HG03060 (cell line): Measurements from ENCODE around the gene AGAP1.

ENCODE experiments used
- ATAC-seq: cut with Tn5 transposase; IDR thresholded peaks from one replicate; pipeline ENCODE4 v1.9.1; 2021; ENCODE audit warnings: low read depth, moderate number of reproducible peaks; ENCODE audit not compliant: unreplicated experiment

AGAP1 gene

DNA sequence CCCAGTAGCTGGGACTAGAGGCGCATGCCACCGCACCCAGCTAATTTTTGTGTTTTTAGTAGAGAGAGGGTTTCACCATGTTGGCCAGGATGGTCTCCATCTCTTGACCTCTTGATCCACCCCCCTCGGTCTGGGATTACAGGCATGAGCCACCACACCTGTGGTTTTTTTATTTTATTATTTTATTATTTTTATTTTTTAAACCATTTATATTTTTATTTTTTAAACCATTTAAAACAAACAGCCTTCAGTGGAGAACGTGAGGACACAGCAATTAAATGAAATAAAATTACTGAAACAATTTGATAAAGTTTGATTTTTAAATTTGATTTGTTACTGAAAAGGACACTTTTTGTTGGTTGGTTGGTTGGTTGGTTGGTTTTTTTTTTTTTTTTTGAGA lies 181.0 kb downstream of the AGAP1 start:
- ATAC-seq, result no peak

DNA sequence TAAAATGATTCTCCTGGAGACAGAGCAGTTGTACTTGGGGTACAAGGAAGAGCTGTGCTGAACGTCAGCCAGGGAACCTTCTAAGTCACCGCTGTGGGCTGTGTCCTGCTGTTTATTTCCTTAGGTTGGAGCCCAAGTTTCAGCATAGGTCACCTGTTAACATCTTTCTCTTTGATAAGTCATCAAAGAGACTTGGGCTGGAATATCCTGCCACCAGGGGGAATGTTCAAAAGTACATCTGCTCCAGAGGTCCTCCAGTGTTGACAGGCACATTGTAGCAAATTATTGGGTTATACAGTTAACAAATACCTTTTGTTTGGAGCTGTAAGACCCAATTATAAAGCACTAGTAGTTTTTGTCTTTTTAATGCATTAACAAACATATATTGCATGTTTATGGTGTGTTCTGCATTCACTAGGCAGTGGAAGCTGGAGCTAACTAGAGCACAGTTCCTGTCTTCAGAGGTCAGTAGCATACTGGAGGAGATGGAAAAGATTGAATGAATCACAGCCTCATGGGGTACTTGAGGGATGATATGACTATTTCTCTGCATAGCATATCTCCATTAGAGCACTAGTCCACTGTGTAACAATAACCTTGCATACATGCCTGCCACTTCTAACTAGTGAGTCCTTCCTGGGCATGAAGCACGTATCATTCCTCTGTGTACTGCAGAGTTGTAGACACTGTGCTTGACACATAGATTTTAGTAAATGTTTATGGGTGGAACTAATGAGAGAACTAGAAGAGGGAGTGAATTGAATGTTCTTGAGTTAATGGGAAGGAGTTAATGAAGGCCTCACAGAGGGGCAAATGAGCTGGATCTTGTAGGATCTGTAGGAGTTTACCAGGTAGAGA lies 182.1 kb downstream of the AGAP1 start:
- ATAC-seq, result no peak

DNA sequence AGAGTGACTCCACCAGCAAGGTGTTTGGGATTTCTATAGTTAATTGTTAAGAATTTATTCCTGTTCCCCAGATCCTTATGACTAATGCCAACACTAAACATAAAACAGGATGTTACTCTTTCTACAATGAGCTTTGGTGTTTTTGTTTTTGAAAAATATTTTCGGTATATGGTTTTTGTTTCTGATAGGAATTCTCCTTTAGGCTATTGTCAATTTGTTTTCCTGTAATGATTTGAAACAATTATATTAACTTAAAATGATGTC lies 182.6 kb downstream of the AGAP1 start:
- ATAC-seq, result no peak

DNA sequence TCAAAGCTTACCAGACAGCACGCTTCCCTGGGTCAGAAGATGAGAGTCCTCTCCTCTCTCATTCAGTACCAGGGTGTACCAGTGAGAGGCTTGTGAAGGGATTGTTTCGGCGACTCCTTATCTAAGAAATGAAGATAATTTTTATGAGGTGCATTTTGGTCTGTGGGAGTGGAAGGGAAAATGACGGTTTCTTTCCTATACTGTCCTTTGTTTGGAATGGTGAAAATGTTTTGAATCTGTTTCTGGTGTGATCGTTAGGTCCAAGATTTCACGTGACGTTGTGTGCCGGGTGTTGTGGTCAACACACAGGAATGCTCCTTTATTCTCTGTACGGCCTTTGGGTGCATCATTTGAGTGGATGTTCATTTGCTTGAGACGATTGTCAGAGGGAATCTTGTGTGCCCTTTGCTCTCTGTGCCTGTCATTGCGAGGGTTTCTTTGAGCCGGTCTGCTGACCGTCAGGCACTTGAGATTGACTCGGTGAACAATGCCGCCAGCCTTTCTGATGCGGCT lies 183.5 kb downstream of the AGAP1 start:
- no peak for ATAC-seq

DNA sequence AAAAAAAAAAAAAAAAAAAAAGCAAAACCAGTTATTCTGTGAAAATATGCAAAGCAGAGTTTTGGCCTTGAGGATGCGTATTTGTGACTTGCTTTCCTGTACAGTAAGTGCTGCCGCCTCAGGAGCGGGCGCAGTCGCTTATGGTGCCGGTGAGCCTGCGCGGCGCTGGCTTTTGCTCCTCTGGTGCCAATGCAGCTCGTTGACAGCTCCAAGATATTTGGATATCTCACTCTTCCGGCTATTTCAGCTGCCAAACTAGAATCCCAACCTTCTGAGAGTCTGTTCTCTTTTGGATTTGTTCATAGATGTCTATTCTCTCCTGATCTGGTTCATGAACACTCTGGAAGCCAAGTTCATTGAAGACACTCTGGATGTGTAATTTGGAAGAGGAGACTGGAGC lies 184.1 kb downstream of the AGAP1 start:
- no peak for ATAC-seq

DNA sequence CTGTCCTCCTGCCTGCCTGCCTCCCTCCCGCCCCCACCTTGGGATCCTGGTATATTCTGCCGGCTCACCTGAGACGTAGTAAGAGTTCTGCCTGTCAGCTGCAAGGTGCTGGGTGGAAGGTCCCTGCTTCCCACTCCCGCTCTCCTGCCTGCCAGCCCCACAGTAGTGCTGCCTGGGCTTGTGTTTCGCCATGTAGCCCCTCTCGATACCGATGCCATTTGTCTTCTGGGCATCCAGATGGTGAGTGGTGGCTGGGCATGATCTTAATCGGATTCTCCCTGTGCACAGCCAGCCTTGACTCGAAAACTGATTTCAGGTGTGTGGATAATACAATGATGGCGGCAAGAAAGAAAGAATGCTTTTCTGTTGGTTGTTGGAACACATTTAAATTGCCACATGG lies 184.9 kb downstream of the AGAP1 start:
- no peak for ATAC-seq

DNA sequence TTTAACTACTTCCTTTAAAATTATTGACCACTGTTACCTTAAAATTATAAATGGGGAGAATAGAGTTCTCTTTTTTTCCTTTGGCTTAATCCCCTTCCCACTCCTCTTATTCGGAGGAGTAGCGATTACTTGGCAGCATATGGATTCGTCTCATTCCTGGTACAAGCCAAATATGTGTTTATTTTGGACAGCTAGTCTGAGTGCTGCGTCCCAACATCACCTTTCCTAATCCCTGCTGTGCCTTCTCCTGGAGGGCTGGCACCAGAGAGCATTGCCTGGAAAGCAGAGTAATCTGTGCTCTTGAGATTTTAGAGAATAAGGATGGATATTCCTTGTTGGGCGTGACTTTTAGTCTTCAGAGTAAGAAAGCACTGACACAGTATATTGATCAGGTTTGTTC lies 185.6 kb downstream of the AGAP1 start:
- ATAC-seq, result no peak

DNA sequence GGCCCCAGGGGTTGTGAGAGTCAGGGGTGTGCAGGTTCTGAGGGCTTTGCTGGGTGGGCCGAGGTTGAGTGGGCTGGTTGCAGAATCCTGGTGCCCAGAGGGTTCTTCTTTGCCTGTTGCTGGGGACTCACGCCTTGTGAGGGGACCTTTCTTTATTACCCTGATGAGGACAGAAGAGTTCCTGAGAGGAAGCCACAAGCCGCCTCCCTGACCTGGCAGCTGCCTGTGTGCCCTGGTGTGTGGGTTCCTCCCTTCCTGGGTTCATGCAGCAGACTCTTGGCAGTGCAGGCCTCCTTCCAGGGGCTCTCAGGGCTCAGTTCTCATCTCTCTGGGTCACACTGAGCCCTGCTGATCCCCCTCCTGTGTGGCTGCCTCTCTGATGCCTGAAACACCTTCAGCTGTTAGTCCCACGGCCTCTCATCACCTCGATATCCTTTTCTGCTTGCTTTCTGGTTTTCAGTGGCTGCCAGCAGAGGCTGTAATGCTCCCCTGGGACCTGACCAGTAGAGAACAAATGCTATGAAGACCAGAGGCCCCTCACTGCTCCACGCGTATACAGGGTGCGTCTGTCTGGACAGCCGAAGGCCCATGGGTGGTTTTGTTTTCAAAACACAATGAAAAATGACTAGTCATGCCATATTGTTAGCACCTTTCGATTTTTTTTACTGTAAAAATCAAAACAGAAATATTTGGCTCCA lies 191.3 kb downstream of the AGAP1 start:
- no peak for ATAC-seq

DNA sequence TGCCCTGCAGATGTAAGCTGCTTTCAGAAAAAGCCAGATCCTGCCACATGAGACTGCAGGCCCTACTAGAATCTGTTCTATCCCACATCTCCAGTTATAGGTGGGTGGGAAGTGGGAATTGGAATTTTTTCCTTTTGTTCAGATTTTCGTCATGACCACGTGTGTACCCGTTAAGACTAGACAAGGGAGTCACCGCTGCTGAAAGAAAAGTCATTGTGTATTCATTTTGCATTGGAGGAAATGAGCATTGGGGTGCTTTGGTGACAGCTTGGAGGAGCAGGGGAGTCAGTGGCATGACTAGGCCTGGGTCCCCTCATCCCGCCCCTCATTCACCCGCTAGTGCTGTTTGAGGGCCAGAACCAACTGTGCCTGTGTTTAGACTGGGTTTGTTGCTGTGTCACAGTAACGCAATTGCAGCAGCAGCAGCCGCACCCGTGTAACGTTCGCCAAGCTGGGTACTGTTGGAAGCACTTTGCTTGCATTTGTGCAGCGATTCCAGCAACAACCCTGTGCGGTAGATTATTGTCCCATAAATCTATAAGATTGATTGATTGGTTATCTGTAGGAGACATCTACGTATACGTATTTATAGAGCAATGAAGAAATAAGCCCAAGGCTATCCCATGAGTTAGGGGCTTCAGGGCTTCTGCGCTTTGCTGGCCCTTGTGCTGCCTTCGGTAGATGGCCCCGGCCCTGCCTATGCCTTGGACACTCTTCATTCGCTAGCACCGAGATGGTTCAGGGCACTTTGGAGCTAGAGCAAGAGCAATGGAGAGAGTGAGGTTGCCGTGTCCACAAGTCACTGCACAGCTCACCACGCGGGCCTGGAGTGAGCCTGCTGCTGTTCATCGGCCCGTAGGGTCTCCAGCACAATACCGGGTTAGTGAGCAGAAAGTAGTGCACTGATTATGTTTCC lies 194.9 kb downstream of the AGAP1 start:
- no peak for ATAC-seq

DNA sequence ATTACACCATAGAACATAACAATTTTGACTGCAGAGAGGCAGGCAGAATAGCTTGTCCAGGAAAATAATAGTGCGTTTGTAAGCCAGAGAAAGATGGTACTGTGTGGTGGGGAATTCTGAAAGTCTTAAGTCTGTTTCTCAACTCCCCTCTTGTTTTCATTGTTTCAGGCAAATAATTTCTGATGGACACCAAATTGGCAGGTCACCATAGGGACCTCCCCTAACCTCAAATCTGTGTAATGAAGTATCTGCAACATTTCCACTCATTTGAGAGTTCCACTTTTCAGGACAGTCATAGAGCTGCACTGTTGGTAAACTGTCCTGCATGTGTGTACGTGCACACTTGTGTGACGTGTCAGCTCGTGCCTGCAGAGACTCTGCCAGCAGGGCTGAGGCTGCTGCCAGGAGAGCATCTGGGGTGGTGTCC lies 195.6 kb downstream of the AGAP1 start:
- ATAC-seq, result no peak

DNA sequence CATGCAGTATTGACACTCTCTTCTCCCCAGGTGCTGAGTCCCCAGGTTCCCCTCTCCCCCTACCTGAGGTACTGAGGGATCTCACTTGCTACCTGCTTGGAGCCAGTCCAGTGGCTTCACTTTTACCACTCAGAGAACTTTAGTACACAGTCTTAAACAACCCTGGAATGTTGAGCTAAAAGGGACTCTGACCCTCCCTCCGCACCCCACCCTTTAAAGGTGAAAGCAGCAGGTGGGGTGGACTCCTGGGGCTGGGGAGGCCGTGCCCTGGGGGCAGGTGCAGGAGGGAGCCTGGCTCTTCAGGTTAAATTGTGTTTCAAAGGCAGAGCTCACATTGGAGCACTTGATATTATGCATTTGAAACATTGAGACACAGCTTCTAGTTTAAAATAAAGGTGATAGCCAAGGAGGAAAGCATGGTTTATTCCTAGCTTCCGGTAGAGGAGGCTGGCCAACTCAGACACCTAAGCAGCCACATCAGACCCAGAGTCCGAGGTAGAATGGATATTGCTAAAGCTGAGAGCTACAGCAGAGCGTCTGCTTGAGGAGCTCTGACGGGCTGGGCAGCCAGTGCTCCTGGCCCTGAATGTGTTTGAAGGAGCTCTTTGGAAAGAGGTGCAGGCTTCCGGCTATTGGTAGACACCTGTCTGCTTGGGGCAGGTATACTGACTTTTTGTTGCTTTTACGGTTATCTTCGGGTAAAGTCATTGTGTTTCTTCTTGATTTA lies 196.4 kb downstream of the AGAP1 start:
- no peak for ATAC-seq

DNA sequence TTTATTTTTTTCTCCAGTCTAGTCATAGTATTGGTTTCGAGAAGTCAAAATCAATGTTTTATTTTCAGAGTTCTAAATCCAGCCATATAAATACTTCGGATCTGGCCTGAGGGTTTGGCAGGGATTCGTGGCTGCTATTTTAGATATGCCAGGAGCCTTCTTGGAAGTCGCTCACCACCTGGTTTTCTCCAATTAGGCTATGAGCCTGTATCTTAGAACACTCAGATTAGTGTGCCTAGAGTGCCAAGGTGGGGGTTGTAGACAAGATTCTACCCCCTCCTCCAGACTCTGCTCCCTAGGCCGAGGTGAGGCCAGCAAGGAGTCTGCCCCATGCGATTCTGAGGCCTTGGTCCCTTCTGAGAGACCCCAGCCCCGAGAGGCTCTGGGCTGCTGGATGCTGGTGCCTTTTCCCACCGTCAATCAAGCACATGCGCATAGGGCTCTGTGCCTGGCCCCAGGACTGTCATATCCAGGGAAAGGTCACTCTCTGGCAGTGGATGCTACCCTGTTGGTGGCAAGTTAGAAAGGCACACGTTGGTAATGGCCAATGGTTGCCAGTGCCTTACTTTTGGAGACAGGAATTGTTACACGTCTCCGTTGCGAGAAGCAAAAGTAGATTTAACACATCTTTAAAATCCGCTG lies 197.1 kb downstream of the AGAP1 start:
- ATAC-seq, result no peak

DNA sequence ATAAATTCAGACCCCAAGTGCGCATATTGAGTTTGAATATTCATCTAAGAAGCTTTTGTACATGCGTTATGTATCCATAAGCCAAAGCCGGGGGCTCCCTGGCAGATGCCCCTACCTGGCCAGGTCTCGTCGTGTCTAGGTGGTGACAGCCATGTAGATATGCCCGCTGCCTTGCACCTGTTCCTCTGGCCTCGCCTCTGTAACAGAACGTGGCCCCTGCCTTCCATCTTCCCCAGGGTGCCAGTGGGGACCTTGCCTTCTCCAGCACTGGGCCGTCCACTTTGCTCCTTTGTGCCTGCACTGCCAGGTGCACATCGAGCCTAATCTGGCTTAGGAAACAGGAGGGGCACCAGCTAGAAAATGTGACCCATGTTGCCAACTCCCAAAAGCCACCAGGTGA lies 198.2 kb downstream of the AGAP1 start:
- ATAC-seq, result no peak

DNA sequence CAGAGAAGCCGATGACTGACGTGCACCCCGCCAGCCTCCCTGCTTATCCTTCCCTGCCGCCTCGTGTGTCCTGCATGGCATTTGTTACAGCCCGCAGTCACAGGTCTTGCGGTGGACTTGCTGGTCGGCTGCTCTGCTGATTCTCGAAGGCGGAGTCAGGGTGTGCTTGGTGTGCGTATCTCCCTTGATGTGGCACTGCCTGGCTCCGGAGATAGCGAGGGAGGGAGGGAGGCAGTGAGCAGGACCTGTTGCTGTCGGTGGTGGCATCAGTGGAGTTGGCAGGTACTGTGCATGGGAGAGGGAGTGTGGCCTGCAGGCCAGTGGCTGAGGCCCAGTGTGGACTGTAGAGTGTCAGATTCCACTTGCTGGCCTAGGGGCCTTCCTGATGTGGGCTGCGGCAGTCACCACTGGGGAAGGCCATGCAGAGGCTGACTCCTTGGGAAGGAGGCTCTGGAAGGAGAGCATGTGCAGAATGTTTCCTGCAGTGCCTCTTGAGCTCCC lies 198.9 kb downstream of the AGAP1 start:
- no peak for ATAC-seq

DNA sequence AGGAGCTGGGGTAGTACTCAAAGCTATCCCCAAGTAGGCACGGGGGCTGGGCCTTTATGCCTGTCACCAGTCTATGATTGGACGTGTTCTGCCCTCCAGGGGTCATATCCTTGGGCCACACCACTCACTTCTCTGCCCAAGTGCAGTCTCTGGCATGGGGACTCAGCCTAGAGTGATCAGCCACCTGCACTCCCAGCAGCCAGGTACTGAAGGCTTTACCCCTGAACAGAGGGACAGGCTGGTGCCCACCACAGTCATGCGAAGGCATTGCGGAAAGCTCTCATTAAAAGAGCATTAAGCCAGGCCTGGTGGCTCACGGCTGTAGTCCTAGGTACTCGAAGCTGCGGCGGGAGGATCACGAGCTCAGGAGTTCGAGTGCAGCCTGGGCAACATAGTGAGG lies 199.4 kb downstream of the AGAP1 start:
- ATAC-seq, result no peak

DNA sequence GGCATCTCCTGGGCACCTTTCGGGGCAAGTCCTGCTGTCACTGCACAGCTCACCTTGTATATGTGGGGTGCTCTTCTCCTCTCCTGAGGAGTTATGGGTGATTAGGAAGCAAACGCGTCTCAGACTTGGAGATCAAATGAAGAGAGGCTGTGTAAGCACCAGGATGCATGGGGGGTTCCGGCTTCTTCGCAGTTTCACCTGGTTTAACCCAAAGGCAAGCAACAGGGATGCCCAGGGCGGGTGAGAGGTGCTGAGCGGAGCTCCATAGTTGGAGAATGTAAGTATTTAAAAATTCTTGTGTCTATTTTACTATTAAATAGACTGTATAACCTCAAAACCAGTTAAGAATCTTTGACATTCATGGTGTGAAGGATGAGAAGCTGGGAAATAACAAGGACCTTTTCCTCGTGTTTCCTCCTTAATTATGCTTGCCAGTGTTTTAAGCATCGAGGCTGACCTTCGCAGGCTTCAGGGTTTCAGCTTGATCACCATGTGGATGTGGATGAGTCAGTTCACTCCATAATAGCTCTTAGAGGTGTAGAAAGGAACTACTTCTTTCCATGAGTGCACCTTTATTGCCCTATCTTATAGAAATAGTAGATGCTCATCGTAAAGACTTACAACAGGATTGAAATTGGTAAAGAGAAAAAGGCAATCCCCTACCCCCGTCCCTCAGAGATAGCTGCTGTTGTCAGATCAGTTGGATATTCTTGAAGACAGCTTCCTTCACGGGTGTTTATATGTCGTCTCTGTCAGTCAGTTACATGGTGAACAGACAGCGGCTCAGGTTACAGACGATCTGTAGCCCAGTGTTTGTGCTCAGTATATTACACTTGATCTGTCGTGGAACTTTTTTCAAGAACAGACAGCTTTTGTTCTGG lies 201.1 kb downstream of the AGAP1 start:
- no peak for ATAC-seq

DNA sequence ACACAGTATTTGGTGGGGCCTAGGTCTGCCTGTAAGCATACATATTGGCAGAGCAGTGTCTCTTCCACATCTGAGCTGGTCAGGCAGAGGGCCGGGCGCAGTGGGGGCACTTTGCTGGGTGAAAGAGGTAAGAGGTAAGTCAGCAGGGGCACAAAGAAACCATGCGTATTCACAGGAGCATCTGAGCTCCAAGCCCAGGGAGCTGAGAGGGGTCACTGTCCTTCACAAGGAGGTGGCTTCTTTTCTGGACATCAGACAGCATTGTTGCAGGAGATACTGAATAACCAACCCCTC lies 201.7 kb downstream of the AGAP1 start:
- no peak for ATAC-seq

DNA sequence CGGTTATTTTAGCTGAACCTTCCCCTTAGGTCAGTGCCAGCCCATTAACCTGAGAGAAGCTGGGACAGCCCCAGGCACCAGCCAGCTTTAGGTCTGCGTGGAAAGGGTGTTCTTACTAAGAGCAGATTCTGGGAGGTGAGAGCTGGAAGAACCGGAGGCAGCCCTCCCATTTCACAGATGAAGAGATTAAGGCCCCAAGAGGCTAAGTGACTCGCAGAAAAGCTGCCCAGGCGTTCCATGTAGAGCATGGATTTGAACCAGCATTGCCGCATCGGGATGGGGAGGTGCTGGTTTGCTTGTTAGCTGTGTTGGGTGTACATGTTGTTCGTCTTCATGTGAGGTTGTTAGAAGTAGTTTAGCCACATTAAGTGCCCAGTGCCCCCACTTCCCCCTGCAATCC lies 203.2 kb downstream of the AGAP1 start:
- ATAC-seq, result no peak

DNA sequence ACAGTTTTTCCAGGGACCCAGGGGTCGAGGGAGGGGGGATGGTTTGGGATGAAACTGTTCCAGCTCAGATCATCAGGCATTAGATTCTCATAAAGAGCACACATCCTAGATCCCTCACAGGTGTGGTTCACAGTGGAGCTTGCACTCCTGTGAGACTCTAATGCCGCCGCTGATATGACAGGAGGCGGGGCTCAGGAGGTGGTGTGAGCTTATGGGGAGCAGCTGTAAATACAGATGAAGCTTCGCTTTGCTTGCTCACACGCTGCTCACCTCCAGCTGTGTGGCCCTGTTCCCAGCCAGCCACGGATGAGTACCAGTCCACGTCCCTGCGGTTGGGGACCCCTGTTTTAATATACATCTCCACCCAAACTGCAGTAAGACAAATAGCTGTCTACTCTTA lies 204.2 kb downstream of the AGAP1 start:
- no peak for ATAC-seq
